Parathyroid adenoma (tissue), 2 donors: ENCODE results near the gene CYYR1.

ENCODE experiments used
- H2AFZ ChIP-seq: fragments of 300-600 bp; sonication (generic); one replicate; pipeline ENCODE4 v1.7.0; 2017; ENCODE audit warnings: antibody characterized with exemption, mild to moderate bottlenecking
- H3K27ac ChIP-seq: fragments of 300-600 bp; sonication (generic); one replicate; pipeline ENCODE4 v1.7.0; 2017
- H3K27me3 ChIP-seq: fragments of 300-600 bp; sonication (generic); one replicate; pipeline ENCODE4 v1.7.0; 2017; ENCODE audit warnings: low read length; ENCODE audit not compliant: control insufficient read depth, insufficient read depth
- H3K36me3 ChIP-seq: fragments of 300-600 bp; sonication (generic); one replicate; pipeline ENCODE4 v1.7.0; 2017; ENCODE audit warnings: low read length; ENCODE audit not compliant: control insufficient read depth, insufficient read depth
- H3K4me1 ChIP-seq: fragments of 300-600 bp; sonication (generic); one replicate; pipeline ENCODE4 v1.7.0; 2017; ENCODE audit warnings: control low read depth
- H3K4me2 ChIP-seq: fragments of 300-600 bp; sonication (generic); one replicate; pipeline ENCODE4 v1.7.0; 2017; ENCODE audit warnings: low read length
- H3K4me3 ChIP-seq: fragments of 300-600 bp; sonication (generic); one replicate; pipeline ENCODE4 v1.7.0; 2017; ENCODE audit warnings: low read depth, low read length
- H3K79me2 ChIP-seq: fragments of 300-600 bp; sonication (generic); one replicate; pipeline ENCODE4 v1.7.0; 2017; ENCODE audit warnings: control low read depth
- H3K9ac ChIP-seq: fragments of 300-600 bp; sonication (generic); one replicate; pipeline ENCODE4 v1.7.0; 2017; ENCODE audit warnings: mild to moderate bottlenecking
- H3K9me3 ChIP-seq: fragments of 300-600 bp; sonication (generic); one replicate; pipeline ENCODE4 v1.7.0; 2017; ENCODE audit warnings: low read length; ENCODE audit not compliant: control insufficient read depth
- TF ChIP-seq, protein P1 (sequence below): fragments of 300-600 bp; sonication (generic); IDR thresholded peaks from one replicate; pipeline ENCODE4 v1.7.0; 2017; ENCODE audit warnings: antibody characterized with exemption, mild to moderate bottlenecking
- donor health status: primary hyperparathyroidism.

The CYYR1 gene

DNA sequence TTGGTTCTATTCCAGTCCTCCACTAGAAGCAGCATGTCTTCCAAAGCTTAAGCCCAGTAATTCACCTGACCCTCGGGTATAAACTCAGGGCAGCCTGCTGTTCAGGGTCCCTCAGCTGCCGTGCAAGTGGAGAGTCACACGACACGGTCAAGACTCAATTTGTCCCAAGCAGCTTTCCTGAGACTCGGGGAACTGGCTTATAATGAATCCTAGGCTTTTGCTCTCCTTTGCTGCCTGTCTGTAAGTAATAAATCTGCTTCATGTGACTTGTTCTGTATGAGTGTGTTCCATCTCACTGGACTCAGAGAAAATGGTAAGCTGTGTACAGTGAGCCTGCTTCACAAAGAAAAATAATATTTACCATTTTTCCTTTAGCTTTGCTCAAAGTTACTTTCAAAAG lies 119.8 kb downstream of the CYYR1 start:
- Histone ChIP-seq H3K4me3 (no peak overlapping the region), H2AFZ (no peak overlapping the region), H3K36me3 (no peaks in the 10 kb centered on the region), H3K9me3 (no peaks in the 10 kb centered on the region), H3K4me2 (no peak overlapping the region), H3K9ac (no peak overlapping the region), H3K27me3 (no peaks in the 10 kb centered on the region), H3K4me1 (no peaks in the 10 kb centered on the region), H3K79me2 (no peaks in the 10 kb centered on the region), H3K27ac (no peak overlapping the region)
- TF ChIP-seq, protein P1, sequence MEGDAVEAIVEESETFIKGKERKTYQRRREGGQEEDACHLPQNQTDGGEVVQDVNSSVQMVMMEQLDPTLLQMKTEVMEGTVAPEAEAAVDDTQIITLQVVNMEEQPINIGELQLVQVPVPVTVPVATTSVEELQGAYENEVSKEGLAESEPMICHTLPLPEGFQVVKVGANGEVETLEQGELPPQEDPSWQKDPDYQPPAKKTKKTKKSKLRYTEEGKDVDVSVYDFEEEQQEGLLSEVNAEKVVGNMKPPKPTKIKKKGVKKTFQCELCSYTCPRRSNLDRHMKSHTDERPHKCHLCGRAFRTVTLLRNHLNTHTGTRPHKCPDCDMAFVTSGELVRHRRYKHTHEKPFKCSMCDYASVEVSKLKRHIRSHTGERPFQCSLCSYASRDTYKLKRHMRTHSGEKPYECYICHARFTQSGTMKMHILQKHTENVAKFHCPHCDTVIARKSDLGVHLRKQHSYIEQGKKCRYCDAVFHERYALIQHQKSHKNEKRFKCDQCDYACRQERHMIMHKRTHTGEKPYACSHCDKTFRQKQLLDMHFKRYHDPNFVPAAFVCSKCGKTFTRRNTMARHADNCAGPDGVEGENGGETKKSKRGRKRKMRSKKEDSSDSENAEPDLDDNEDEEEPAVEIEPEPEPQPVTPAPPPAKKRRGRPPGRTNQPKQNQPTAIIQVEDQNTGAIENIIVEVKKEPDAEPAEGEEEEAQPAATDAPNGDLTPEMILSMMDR, result no peak

DNA sequence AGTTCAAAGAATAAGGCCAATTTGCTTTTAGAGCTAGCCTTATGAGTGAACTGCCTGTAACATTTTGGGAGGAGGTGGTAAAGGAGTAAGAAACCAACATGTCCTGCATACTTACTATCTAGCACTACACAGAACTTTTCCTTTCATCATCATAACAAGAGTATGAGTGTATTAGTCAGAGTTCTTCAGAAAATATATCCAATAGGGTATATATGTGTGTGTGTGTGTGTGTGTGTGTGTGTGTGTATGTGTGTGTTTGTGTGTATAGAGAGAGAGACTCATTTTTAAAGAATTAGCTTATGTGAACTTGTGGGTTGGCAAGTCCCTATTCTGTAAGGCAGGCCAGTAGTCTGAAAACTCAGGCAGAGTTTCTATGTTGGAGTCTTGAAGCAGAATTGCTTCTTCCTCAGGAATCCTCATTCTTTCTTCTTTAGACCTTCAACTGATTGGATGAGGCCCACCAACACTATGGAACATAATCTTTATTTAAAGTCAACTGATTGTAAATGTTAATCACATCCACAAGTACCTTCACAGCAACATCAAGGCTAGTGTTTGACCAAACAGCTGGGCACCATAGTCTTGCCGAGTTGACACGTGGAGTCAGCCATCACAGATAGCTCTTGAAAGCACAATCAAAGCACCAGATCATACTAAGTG lies 121.9 kb downstream of the CYYR1 start:
- H3K27me3 ChIP-seq, result no peaks in the 10 kb centered on the region
- no peaks in the 10 kb centered on the region for H3K79me2 ChIP-seq
- no peaks in the 10 kb centered on the region for H3K4me1 ChIP-seq
- no peaks in the 10 kb centered on the region for H3K36me3 ChIP-seq
- H2AFZ ChIP-seq, result no peak overlapping the region
- no peak overlapping the region for H3K4me2 ChIP-seq
- no peaks in the 10 kb centered on the region for H3K9me3 ChIP-seq
- no peak overlapping the region for H3K9ac ChIP-seq
- H3K4me3 ChIP-seq, result no peak overlapping the region
- no peak overlapping the region for H3K27ac ChIP-seq
- TF ChIP-seq, protein P1, result no peak

DNA sequence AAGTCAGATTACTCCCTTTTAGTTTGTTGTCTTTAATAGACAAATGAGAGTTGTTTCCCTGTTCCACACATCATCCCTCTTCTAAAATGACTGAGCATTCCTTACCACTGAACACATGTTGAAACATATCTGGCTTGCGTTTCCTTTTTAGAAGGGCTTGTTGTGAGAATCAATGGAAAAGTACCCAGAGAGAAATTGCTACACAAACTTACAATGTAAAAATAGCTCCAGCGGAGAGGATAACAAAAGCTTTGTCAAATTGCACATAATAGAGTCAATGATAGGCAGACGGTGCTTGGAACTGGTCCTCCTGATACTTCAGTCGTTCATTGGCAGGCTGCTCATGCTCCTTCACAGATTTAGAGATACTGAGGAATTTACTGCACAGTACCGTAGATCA lies 123.9 kb downstream of the CYYR1 start:
- TF ChIP-seq, protein P1, result no peak
- Histone ChIP-seq H3K4me2 (no peak overlapping the region), H3K9me3 (no peaks in the 10 kb centered on the region), H3K36me3 (no peaks in the 10 kb centered on the region), H3K27me3 (no peaks in the 10 kb centered on the region), H3K27ac (no peak overlapping the region), H3K4me3 (no peak overlapping the region), H3K79me2 (no peaks in the 10 kb centered on the region), H2AFZ (no peak overlapping the region), H3K9ac (no peak overlapping the region), H3K4me1 (no peaks in the 10 kb centered on the region)

DNA sequence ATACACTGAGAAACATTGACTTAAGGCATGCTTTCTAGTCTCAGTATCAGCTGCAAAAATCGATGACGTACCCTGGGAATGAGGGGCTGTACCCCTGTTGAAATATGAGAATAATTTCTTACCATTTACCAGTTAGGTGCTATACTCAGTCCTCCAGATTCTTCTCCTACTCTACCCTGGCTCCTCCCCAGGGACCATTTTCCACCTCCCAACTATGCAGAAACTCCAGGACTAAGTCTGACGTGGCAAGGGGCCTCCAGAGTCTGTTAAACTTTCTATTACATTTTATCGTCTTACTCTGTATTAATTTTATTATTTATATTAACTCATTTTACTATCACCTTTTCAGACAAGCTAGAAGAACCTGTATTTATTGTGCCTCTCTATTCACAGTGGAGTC lies 124.3 kb downstream of the CYYR1 start:
- Histone ChIP-seq H2AFZ (no peak overlapping the region), H3K9ac (no peak overlapping the region), H3K27ac (no peak overlapping the region), H3K4me3 (no peak overlapping the region), H3K36me3 (no peaks in the 10 kb centered on the region), H3K9me3 (no peaks in the 10 kb centered on the region), H3K79me2 (no peaks in the 10 kb centered on the region), H3K27me3 (no peaks in the 10 kb centered on the region), H3K4me2 (no peak overlapping the region), H3K4me1 (no peaks in the 10 kb centered on the region)
- TF ChIP-seq, protein P1, result no peak

DNA sequence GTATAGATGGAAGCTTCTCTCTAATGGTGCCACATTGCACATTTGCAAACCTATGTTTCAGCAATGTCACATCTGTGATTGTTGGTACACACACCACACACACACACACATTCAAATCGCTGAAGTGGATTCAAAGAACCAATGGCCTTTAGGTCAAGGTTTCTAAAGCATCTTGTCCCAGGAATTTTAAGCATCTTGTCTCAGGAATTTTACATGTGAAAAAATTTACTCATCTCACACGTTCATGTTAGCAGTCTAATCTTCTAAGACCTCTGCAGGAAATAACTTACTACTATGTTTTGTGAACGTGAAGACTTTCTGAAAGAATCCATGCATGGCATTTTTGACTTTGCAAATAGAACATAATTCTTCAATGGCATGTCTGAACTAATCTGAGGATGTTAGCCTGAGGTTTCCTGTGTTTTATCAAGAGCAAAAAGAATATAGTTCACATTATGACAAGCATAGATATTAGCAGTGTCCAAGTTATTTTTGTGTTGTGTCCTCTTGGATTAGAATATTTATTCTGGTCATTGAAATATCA lies 125.1 kb downstream of the CYYR1 start:
- Histone ChIP-seq H3K36me3 (no peaks in the 10 kb centered on the region), H3K27ac (no peak overlapping the region)

More for the DNA sequence above, 125.1 kb downstream of the CYYR1 start:
- Histone ChIP-seq H3K79me2 (no peaks in the 10 kb centered on the region), H3K4me2 (no peak overlapping the region), H3K4me3 (no peak overlapping the region), H3K4me1 (no peaks in the 10 kb centered on the region), H3K9ac (no peak overlapping the region), H3K9me3 (no peaks in the 10 kb centered on the region), H2AFZ (no peak overlapping the region), H3K27me3 (no peaks in the 10 kb centered on the region)
- TF ChIP-seq, protein P1, result no peak
